HUES48 (cell line): Measurements from ENCODE around the gene PCDHA6.
"Not testable (repeated sequence)": the region's sequence is repeated elsewhere in the genome, so short reads cannot be mapped to it uniquely, and the experiment has no call there.

ENCODE experiments used
- H3K27ac ChIP-seq: one replicate; pipeline ENCODE4 v1.7.0; 2013; ENCODE audit warnings: low read depth, low read length, inconsistent platforms
- H3K27me3 ChIP-seq: 2 replicates; pipeline ENCODE4 v1.6.1; 2013; ENCODE audit warnings: mild to moderate bottlenecking, low read length; ENCODE audit not compliant: control insufficient read depth, insufficient read depth
- H3K36me3 ChIP-seq: 2 replicates; pipeline ENCODE4 v1.6.1; 2013; ENCODE audit warnings: low read length; ENCODE audit not compliant: control insufficient read depth, insufficient read depth
- H3K4me1 ChIP-seq: 2 replicates; pipeline ENCODE4 v1.6.1; 2013; ENCODE audit warnings: mild to moderate bottlenecking, low read length; ENCODE audit not compliant: control insufficient read depth, insufficient read depth
- H3K4me3 ChIP-seq: 2 replicates; pipeline ENCODE4 v1.5.1; 2013; ENCODE audit warnings: mild to moderate bottlenecking, low read depth, low read length
- H3K9ac ChIP-seq: 2 replicates; pipeline ENCODE4 v1.6.1; 2013; ENCODE audit warnings: mild to moderate bottlenecking, low read depth, low read length, moderate library complexity
- H3K9me3 ChIP-seq: 2 replicates; pipeline ENCODE4 v1.6.1; 2013; ENCODE audit warnings: low read length; ENCODE audit not compliant: control insufficient read depth, insufficient read depth

Gene PCDHA6

DNA sequence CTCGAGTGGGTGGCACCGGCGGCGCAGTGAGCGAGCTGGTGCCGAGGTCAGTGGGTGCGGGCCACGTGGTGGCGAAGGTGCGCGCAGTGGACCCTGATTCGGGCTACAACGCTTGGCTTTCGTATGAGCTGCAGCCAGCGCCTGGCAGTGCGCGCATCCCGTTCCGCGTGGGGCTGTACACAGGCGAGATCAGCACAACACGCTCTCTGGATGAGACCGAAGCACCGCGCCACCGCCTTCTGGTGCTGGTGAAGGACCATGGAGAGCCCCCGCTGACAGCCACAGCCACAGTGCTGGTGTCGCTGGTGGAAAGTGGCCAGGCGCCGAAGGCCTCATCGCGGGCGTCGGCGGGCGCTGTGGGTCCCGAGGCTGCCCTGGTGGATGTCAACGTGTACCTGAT, 4.3 kb upstream of the PCDHA6 start:
- no peak overlapping the region for H3K9ac ChIP-seq
- no peak overlapping the region for H3K4me3 ChIP-seq
- no peaks in the 10 kb centered on the region for H3K27me3 ChIP-seq
- no peaks in the 10 kb centered on the region for H3K4me1 ChIP-seq
- no peak overlapping the region for H3K27ac ChIP-seq
- H3K9me3 ChIP-seq, result no peaks in the 10 kb centered on the region
- H3K36me3 ChIP-seq, result no peaks in the 10 kb centered on the region

DNA sequence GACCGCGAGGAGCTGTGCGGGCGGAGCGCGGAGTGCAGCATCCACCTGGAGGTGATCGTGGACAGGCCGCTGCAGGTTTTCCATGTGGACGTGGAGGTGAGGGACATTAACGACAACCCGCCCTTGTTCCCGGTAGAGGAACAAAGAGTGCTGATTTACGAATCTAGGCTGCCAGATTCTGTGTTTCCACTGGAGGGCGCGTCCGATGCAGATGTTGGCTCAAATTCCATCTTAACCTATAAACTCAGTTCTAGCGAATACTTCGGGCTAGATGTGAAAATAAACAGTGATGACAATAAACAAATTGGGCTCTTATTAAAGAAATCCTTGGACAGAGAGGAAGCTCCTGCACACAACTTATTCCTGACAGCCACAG, 590 bp downstream of the PCDHA6 start:
- no peak overlapping the region for H3K4me3 ChIP-seq
- H3K9me3 ChIP-seq, result no peaks in the 10 kb centered on the region
- no peaks in the 10 kb centered on the region for H3K27me3 ChIP-seq
- H3K27ac ChIP-seq, result no peak overlapping the region
- H3K4me1 ChIP-seq, result no peaks in the 10 kb centered on the region
- no peak overlapping the region for H3K9ac ChIP-seq
- H3K36me3 ChIP-seq, result no peaks in the 10 kb centered on the region

DNA sequence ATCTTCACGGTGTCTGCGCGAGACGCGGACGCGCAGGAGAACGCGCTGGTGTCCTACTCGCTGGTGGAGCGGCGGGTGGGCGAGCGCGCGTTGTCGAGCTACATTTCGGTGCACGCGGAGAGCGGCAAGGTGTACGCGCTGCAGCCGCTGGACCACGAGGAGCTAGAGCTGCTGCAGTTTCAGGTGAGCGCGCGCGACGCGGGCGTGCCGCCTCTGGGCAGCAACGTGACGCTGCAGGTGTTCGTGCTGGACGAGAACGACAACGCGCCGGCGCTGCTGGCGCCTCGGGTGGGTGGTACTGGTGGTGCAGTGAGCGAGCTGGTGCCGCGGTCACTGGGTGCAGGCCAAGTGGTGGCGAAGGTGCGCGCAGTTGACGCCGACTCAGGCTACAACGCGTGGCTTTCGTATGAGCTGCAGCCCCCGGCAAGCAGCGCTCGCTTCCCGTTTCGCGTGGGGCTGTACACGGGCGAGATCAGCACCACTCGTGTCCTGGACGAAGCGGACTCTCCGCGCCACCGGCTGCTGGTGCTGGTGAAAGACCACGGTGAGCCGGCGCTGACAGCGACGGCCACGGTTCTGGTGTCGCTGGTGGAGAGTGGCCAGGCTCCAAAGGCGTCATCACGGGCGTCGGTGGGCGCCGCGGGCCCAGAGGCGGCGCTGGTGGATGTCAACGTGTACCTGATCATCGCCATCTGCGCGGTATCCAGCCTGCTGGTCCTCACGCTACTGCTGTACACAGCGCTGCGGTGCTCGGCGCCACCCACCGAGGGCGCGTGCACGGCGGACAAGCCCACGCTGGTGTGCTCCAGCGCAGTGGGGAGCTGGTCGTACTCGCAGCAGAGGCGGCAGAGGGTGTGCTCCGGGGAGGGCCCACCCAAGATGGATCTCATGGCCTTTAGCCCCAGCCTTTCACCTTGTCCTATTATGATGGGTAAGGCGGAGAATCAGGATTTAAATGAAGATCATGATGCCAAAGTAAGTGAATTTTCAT, 2.0 kb downstream of the PCDHA6 start:
- H3K27me3 ChIP-seq, H3K4me3 ChIP-seq, H3K36me3 ChIP-seq, H3K9me3 ChIP-seq, H3K9ac ChIP-seq, H3K4me1 ChIP-seq, H3K27ac ChIP-seq: not testable (repeated sequence)

DNA sequence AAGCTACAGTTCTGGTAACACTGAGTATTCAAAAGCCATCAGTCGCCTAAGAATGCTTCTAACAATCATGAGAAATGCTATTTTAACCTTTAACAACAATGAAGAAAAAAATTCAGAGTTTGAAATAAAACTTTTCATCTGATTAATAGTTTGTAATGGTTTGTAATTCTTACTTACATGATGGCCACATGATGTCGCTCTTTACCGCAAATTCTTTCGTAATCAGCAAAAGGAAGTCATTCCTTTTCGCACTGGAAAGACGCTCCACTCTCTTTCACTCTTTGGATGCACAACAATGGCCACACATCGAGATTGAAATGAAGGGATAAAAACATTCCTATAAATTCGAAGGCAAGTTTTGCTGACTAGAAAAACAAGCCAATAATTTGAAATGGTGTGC, 6.2 kb downstream of the PCDHA6 start, which contains the start of gene PCDHA7:
Gene PCDHA7 (plus strand): TSS at position 277 of the 400 bp plus-strand sequence. CDS start 115 bp downstream, at position 392.
- Histone ChIP-seq H3K9ac (no peak within 1 kb of the TSS; the same call in 1 of the 2 replicates), H3K9me3 (peaks cover 9% of the 10 kb centered on the region; the same call in 1 of the 2 replicates)

DNA sequence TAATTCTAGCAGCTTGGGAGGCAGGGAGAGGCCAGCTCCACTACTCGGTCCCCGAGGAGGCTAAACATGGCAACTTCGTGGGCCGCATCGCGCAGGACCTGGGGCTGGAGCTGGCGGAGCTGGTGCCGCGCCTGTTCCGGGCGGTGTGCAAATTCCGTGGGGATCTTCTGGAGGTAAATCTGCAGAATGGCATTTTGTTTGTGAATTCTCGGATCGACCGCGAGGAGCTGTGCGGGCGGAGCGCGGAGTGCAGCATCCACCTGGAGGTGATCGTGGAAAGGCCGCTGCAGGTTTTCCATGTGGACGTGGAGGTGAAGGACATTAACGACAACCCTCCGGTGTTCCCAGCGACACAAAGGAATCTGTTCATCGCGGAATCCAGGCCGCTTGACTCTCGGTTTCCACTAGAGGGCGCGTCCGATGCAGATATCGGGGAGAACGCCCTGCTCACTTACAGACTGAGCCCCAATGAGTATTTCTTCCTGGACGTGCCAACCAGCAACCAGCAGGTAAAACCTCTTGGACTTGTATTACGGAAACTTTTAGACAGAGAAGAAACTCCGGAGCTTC, 6.8 kb downstream of the PCDHA6 start:
- H3K4me3 ChIP-seq, result peak overlapping the region; percentile 54
- H3K27me3 ChIP-seq, H3K27ac ChIP-seq: not testable (repeated sequence)

More for the DNA sequence above, 6.2 kb downstream of the PCDHA6 start, which contains the start of gene PCDHA7:
- Histone ChIP-seq H3K4me3 (peak within 1 kb of the TSS; percentile 54), H3K4me1 (no peaks in the 10 kb centered on the region), H3K27me3 (no peaks in the 10 kb centered on the region), H3K27ac (no peak within 1 kb of the TSS), H3K36me3 (no peaks in the 10 kb centered on the region)

DNA sequence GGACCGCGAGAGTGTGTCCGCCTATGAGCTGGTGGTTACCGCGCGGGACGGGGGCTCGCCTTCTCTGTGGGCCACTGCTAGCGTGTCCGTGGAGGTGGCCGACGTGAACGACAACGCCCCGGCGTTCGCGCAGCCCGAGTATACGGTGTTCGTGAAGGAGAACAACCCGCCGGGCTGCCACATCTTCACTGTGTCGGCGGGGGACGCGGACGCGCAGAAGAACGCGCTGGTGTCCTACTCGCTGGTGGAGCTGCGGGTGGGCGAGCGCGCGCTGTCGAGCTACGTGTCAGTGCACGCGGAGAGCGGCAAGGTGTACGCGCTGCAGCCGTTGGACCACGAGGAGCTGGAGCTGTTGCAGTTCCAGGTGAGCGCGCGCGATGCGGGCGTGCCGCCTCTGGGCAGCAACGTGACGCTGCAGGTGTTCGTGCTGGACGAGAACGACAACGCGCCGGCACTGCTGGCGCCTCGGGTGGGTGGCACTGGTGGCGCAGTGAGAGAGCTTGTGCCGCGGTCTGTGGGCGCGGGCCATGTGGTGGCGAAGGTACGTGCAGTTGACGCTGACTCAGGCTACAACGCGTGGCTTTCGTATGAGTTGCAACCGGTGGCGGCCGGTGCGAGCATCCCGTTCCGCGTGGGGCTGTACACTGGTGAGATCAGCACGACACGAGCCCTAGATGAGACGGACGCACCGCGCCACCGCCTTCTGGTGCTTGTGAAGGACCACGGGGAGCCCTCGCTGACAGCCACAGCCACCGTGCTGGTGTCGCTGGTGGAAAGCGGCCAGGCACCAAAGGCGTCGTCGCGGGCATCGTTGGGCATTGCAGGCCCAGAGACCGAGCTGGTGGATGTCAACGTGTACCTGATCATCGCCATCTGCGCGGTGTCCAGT, 8.1 kb downstream of the PCDHA6 start:
- Histone ChIP-seq H3K4me3 (no peak overlapping the region), H3K9me3 (peaks cover 9% of the 10 kb centered on the region; the same call in 1 of the 2 replicates), H3K27ac (no peak overlapping the region), H3K27me3 (no peaks in the 10 kb centered on the region), H3K4me1 (no peaks in the 10 kb centered on the region), H3K36me3 (no peaks in the 10 kb centered on the region), H3K9ac (no peak overlapping the region)

More for the DNA sequence above, 6.8 kb downstream of the PCDHA6 start:
- not testable (repeated sequence) for H3K4me1 ChIP-seq, H3K36me3 ChIP-seq, H3K9me3 ChIP-seq, H3K9ac ChIP-seq

DNA sequence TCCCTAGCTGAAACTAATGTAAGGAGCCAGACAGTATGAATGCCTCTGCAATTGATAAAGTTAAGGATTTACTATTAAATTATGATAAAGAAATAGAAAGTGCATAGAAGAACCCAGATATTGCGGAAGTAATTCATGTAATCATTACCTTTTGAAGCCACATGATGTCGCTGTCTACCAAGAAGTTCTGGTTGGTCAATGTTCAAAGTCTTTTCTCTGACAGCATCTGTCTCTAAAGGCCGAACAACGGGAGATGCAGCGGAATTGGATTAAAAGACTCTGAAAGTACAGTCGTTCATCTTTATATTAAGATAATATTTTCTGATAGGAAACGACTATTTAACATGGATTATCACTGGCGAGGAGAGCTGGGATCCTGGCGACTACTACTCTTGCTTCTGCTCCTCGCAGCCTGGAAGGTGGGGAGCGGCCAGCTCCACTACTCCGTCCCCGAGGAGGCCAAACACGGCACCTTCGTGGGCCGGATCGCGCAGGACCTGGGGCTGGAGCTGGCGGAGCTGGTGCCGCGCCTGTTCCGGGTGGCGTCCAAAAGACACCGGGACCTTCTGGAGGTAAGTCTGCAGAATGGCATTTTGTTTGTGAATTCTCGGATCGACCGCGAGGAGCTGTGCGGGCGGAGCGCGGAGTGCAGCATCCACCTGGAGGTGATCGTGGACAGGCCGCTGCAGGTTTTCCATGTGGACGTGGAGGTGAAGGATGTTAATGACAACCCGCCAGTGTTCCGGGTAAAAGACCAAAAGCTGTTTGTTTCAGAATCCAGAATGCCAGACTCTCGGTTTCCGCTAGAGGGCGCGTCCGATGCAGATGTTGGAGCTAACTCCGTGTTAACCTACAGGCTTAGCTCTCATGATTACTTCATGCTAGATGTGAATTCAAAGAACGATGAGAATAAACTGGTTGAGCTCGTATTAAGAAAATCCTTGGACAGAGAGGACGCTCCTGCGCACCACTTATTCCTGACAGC, 13.5 kb downstream of the PCDHA6 start, which contains the start of gene PCDHA8:
Gene PCDHA8 (plus strand): TSS at position 210 of the 985 bp plus-strand sequence. CDS start 135 bp downstream, at position 345.
- Histone ChIP-seq H3K27me3 (no peaks in the 10 kb centered on the region), H3K9ac (no peak within 1 kb of the TSS), H3K4me3 (no peak within 1 kb of the TSS), H3K4me1 (no peaks in the 10 kb centered on the region), H3K36me3 (no peaks in the 10 kb centered on the region), H3K9me3 (no peaks in the 10 kb centered on the region), H3K27ac (no peak within 1 kb of the TSS)

DNA sequence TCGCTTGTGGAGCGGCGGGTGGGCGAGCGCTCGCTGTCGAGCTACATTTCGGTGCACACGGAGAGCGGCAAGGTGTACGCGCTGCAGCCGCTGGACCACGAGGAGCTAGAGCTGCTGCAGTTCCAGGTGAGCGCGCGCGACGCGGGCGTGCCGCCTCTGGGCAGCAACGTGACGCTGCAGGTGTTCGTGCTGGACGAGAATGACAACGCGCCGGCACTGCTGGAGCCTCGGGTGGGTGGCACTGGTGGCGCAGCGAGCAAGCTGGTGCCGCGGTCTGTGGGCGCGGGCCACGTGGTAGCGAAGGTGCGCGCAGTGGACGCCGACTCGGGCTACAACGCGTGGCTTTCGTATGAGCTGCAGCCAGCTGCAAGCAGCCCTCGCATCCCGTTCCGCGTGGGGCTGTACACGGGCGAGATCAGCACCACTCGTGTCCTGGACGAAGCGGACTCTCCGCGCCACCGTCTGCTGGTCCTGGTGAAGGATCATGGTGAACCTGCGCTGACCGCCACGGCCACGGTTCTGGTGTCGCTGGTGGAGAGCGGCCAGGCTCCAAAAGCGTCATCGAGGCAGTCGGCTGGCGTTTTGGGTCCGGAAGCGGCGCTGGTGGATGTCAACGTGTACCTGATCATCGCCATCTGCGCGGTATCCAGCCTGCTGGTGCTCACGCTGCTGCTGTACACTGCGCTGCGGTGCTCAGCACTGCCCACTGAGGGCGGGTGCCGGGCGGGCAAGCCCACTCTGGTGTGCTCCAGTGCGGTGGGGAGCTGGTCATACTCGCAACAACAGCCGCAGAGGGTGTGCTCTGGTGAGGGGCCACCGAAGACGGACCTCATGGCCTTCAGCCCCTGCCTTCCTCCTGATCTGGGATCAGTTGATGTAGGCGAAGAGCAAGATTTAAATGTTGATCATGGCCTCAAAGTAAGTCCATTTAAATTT, 15.3 kb downstream of the PCDHA6 start:
- Histone ChIP-seq H3K4me3 (no peak overlapping the region), H3K36me3 (no peaks in the 10 kb centered on the region), H3K4me1 (no peaks in the 10 kb centered on the region), H3K27ac (no peak overlapping the region), H3K27me3 (no peaks in the 10 kb centered on the region), H3K9ac (no peak overlapping the region), H3K9me3 (no peaks in the 10 kb centered on the region)
